SU-DHL-6 (cell line): ENCODE results near the gene TMEM239.

ENCODE experiments used
- H2AFZ ChIP-seq: fragments of 200-600 bp; sonication (generic); 2 replicates; pipeline ENCODE4 v1.6.1; 2014; ENCODE audit warnings: low read depth, mild to moderate bottlenecking, moderate library complexity, mixed read lengths, antibody characterized with exemption, low read length; ENCODE audit not compliant: severe bottlenecking
- H3F3A ChIP-seq: fragments of 200-600 bp; shearing (Covaris generic); 2 replicates; pipeline ENCODE4 v1.6.0; 2016; ENCODE audit warnings: antibody characterized with exemption, mild to moderate bottlenecking; ENCODE audit not compliant: insufficient read depth
- H3K27ac ChIP-seq: fragments of 200-600 bp; sonication (generic); 2 replicates; pipeline ENCODE4 v1.5.1; 2016; ENCODE audit warnings: low read depth, mild to moderate bottlenecking, low read length, moderate library complexity, mixed read lengths
- H3K27me3 ChIP-seq: fragments of 200-600 bp; sonication (generic), shearing (Covaris generic); 2 replicates; pipeline ENCODE4 v1.6.0; 2014; ENCODE audit warnings: mild to moderate bottlenecking, low read length
- H3K36me3 ChIP-seq: fragments of 200-600 bp; sonication (generic); 2 replicates; pipeline ENCODE4 v1.6.1; 2014; ENCODE audit warnings: mild to moderate bottlenecking, low read length, mixed read lengths
- H3K4me2 ChIP-seq: fragments of 300-600, 200-600 bp; shearing (Covaris generic), sonication (generic); 2 replicates; pipeline ENCODE4 v1.6.0; 2014; ENCODE audit warnings: low read length, low read depth, mild to moderate bottlenecking; ENCODE audit not compliant: poor library complexity, severe bottlenecking
- H3K4me3 ChIP-seq: fragments of 200-600 bp; sonication (generic); 2 replicates; pipeline ENCODE4 v1.5.1; 2014; ENCODE audit warnings: antibody characterized with exemption, low read length, mild to moderate bottlenecking, mixed read lengths; ENCODE audit not compliant: insufficient read depth, poor library complexity, severe bottlenecking
- H3K79me2 ChIP-seq: fragments of 200-600 bp; sonication (generic); 2 replicates; pipeline ENCODE4 v1.6.1; 2014; ENCODE audit warnings: mild to moderate bottlenecking, low read length, moderate library complexity; ENCODE audit not compliant: insufficient read depth
- H3K9ac ChIP-seq: fragments of 200-600 bp; sonication (generic); 2 replicates; pipeline ENCODE4 v1.7.0; 2014; ENCODE audit warnings: mild to moderate bottlenecking, low read length
- H3K9me2 ChIP-seq: fragments of 200-600 bp; sonication (generic); replicated peaks from 2 replicates; pipeline ENCODE4 v1.6.1; 2014; ENCODE audit warnings: low read length; ENCODE audit not compliant: insufficient read depth
- H3K9me3 ChIP-seq: fragments of 200-600 bp; sonication (generic); 2 replicates; pipeline ENCODE4 v1.6.1; 2014; ENCODE audit warnings: low read length, mixed read lengths; ENCODE audit not compliant: insufficient read depth
- H4K20me1 ChIP-seq: fragments of 200-600 bp; sonication (generic); 2 replicates; pipeline ENCODE4 v1.6.1; 2014; ENCODE audit warnings: low read depth, mild to moderate bottlenecking, antibody characterized with exemption, low read length, moderate library complexity, mixed read lengths
- CTCF ChIP-seq: fragments of 200-600 bp; sonication (generic); IDR thresholded peaks from one replicate; pipeline ENCODE4 v1.5.1; 2017; ENCODE audit warnings: antibody characterized with exemption, mild to moderate bottlenecking, low read length, moderate library complexity; ENCODE audit not compliant: insufficient read depth, poor library complexity, severe bottlenecking
- EZH2phosphoT487 ChIP-seq: fragments of 200-600 bp; sonication (generic), shearing (Covaris generic); conservative IDR thresholded peaks from 2 replicates; pipeline ENCODE4 v1.6.1; 2018; ENCODE audit warnings: mild to moderate bottlenecking, antibody characterized with exemption, low read length, moderate library complexity, mixed read lengths

Gene TMEM239

GRCh38 chr20:2815242-2815900 lies 793 bp upstream of the TMEM239 start:
- no peaks in the 10 kb centered on the region for H3K9me2 ChIP-seq
- no peaks in the 10 kb centered on the region for H3F3A ChIP-seq
- no peaks in the 10 kb centered on the region for H3K27me3 ChIP-seq
- TF ChIP-seq CTCF (no peak), EZH2phosphoT487 (no peak)
- no peak overlapping the region for H3K4me3 ChIP-seq
- no peaks in the 10 kb centered on the region for H3K36me3 ChIP-seq
- H3K4me2 ChIP-seq, result no peak overlapping the region
- no peaks in the 10 kb centered on the region for H3K79me2 ChIP-seq
- H4K20me1 ChIP-seq, result no peaks in the 10 kb centered on the region
- H3K27ac ChIP-seq, result no peak overlapping the region
- no peak overlapping the region for H2AFZ ChIP-seq
- H3K9me3 ChIP-seq, result no peaks in the 10 kb centered on the region
- H3K9ac ChIP-seq, result no peak overlapping the region

GRCh38 chr20:2816583-2817340 lies 598 bp downstream of the TMEM239 start:
- no peaks in the 10 kb centered on the region for H4K20me1 ChIP-seq
- no peaks in the 10 kb centered on the region for H3K36me3 ChIP-seq
- no peaks in the 10 kb centered on the region for H3F3A ChIP-seq
- H3K9me2 ChIP-seq, result no peaks in the 10 kb centered on the region
- no peak overlapping the region for H3K4me3 ChIP-seq
- no peaks in the 10 kb centered on the region for H3K27me3 ChIP-seq
- no peak overlapping the region for H3K27ac ChIP-seq
- no peak overlapping the region for H2AFZ ChIP-seq
- H3K9me3 ChIP-seq, result no peaks in the 10 kb centered on the region
- no peak overlapping the region for H3K4me2 ChIP-seq
- H3K79me2 ChIP-seq, result no peaks in the 10 kb centered on the region
- TF ChIP-seq CTCF (no peak), EZH2phosphoT487 (no peak)
- H3K9ac ChIP-seq, result no peak overlapping the region

DNA sequence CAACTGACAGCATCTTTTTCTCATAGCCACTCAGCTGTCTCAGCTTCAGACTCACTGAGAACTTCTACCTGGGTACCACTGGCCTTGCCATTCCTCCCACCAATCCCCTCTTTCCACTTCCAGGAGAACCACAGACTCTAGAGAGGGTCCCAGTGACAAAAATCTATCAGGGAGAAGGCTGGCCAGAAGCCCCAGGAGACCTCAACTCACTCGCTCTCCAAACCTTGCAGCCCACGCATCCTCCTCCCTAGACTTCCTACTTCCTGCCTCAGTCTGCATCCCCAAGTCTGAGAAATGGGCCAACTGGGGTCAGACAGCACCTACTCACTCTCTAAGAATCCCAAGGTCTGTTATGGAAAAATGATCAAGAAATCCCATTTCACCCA lies 1.2 kb downstream of the TMEM239 start:
- Histone ChIP-seq H3K9ac (no peak overlapping the region), H4K20me1 (no peaks in the 10 kb centered on the region), H3K4me2 (no peak overlapping the region), H3K4me3 (no peak overlapping the region), H3K9me2 (no peaks in the 10 kb centered on the region), H3K9me3 (no peaks in the 10 kb centered on the region), H3K79me2 (no peaks in the 10 kb centered on the region), H2AFZ (no peak overlapping the region), H3K36me3 (no peaks in the 10 kb centered on the region), H3K27ac (no peak overlapping the region), H3K27me3 (no peaks in the 10 kb centered on the region), H3F3A (no peaks in the 10 kb centered on the region)
- TF ChIP-seq EZH2phosphoT487 (no peak), CTCF (no peak)
